GM13977 (cell line): ENCODE data around the gene JMJD6.
"Not testable (repeated sequence)": the region's sequence is repeated elsewhere in the genome, so short reads cannot be mapped to it uniquely, and the experiment has no call there.

Source experiments
- DNase-seq: peaks from one replicate; pipeline ENCODE4 v3.0.0; 2012; ENCODE audit warnings: low spot score
- CTCF ChIP-seq: IDR thresholded peaks from 2 replicates; pipeline ENCODE4 v1.5.1; 2012; ENCODE audit warnings: mild to moderate bottlenecking, control low read depth; ENCODE audit not compliant: insufficient read depth; ENCODE audit errors: extremely low read depth, missing control alignments
- in situ Hi-C: fragments of 300-500 bp; cut with MboI; formaldehyde crosslinking; loops from one replicate; pipeline ENCODE4 v1.12.0; 2022; ENCODE audit warnings: low sequenced_read_pairs, low pct_unique_long_range_greater_than_20kb, mixed read lengths, inconsistent platforms; ENCODE audit not compliant: unreplicated experiment

Gene JMJD6

DNA sequence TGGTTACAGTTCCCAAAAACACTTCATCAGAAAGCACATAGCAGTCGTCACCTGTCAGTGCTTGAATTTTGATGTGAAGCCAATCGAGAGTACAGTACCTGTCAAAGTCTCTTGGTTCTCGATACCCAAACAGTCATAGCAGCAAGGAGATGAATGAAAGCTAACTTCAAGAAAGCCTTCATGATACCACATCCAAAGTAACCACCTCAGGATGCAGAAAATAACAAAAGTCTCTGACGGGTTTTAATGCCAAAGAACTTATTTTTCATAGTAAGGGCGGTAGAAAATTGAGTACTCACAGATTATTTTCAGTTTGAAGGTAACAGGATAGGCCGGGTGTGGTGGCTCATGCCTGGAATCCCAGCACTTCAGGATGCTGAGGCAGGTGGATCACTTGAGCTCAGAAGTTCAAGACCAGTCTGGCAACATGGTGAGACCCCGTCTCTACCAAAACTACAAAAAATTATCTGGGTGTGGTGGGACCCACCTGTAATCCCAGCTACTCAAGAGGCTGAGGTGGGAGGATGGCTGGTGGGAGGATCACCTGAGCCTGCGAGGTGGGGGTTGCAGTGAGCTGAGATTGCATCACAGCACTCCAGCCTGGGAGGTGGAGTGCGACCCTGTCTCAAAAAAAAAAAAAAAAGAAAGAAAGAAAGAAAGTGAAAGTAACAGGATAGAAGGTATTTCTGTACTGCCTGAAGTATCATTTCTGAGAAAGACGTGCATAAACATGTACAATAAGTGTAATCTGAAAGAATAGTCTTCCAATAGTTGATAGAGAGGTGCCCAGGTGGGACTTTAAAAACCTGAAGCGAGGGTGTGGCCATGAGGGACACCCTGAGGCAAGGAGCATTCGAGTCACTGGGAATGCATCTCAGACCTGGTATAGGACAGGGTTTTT lies 26.9 kb upstream of the JMJD6 start:
- TF ChIP-seq CTCF, result no peak
- in situ Hi-C loops, result no loop called here
- no peak for DNase-seq

- no peak for TF ChIP-seq CTCF
- in situ Hi-C loops, result no loop called here
Measured at GRCh38 chr17:76752006-76752405, 25.6 kb upstream of the JMJD6 start.

GRCh38 chr17:76751416-76751993 lies 25.1 kb upstream of the JMJD6 start:
- TF ChIP-seq CTCF, result no peak
- in situ Hi-C loops, result no loop called here

More at GRCh38 chr17:76752006-76752405, 25.6 kb upstream of the JMJD6 start:
- DNase-seq, result no peak

DNA sequence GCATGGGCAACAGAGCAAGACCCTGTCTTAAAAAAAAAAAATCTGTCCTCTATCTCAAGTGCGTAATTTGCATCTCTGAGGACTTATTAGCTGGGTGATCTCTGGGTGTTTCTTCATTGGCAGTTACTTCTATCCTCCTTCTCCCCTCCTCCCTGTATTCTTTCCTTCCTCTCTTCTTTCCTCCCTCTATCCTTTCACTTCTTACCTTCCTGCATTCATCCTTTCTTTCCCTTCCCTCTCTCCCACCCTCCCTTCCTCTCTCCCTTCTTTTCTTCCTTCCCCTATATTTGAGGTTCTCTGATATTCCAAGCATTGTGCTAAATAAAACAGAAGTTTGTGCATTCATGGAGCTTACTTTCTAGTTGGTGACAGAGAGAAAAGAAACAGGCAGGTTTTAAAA lies 22.3 kb upstream of the JMJD6 start:
- TF ChIP-seq CTCF, result no peak
- in situ Hi-C loops, result no loop called here

More at GRCh38 chr17:76751416-76751993, 25.1 kb upstream of the JMJD6 start:
- DNase-seq, result no peak

DNA sequence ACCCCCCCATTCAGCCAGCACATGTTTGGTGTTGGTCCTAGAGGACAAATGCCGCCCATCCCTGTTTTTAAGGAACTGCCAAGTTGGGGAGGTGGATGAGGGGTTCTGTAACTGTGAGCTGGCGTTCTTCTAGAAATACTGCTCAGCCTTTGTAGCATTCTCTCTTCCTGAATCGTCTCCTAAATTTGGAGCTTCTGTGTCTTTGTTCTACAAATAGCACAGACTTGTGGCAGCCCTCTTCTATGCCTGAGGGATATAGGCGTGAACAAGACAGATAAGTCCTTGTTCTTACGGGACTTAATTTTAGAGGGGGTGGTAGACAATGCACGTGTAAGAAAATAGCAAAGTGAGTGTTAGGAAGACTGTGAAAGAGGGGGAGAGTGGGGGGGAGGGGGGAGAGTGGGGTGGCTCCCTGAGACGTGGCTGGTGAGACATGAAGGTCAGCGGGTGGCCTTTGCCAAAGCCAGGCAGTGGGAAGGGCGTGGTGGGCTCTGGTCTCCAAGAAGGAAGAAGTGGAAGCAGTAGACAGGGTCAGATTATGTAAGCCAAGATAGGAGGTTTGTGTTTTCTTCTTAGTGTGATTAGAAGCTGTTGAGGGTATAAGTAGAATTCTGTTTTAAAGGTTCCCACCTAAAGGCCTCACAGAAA lies 21.4 kb upstream of the JMJD6 start:
- in situ Hi-C loops, result no loop called here
- no peak for TF ChIP-seq CTCF
- no peak for DNase-seq

More for the DNA sequence above, 22.3 kb upstream of the JMJD6 start:
- DNase-seq, result no peak

GRCh38 chr17:76745785-76746184 lies 19.4 kb upstream of the JMJD6 start:
- DNase-seq, in situ Hi-C loops: not testable (repeated sequence)

GRCh38 chr17:76744747-76745146 lies 18.3 kb upstream of the JMJD6 start:
- in situ Hi-C loops, result no loop called here
- DNase-seq, result no peak
- no peak for TF ChIP-seq CTCF
